ENCODE results near the gene TMEM187. TPM values are rescaled to one million over a fixed set of nuclear protein-coding genes. Genes with fewer than 3 reads are reported as not detected.

TMEM187 gene
- total RNA-seq, 4 donors from 2014 or later: 3.8 to 10.7 (median 8.7) TPM

- no peaks in the 10 kb centered on the region for H3K27me3 ChIP-seq
- WGBS, 2 donors: 11 to 23% methylated on average over 11 to 13 of the region's 25 CpGs
- intact Hi-C loops (cut with DNase I): no loop called here
- peak overlapping the region in 1 of 3 donors; percentile 66 for H3K4me3 ChIP-seq (replicated peaks in 1 of 3)
- peaks cover 26 to 45% of the 10 kb centered on the region in 2 donors for H3K4me1 ChIP-seq
- H3K36me3 ChIP-seq: no peaks in the 10 kb centered on the region
- TF ChIP-seq POLR2A (IDR thresholded peaks at IDR 0.05): no peak
- no peak for TF ChIP-seq CTCF (IDR thresholded peaks at IDR 0.05)
- DNase-seq: no peak
- H3K9me3 ChIP-seq: no peaks in the 10 kb centered on the region
- H3K27ac ChIP-seq: peak overlapping the region in 2 of 3 donors; percentile 98 to 99
Measured at GRCh38 chrX:153969125-153969903, 3.2 kb upstream of the TMEM187 start.

GRCh38 chrX:153969904-153970356 lies 2.6 kb upstream of the TMEM187 start:
- peak overlapping the region in 2 of 3 donors; percentile 98 to 99 for H3K27ac ChIP-seq
- H3K4me1 ChIP-seq: peaks cover 26 to 45% of the 10 kb centered on the region in 2 donors
- DNase-seq: peak; percentile 37
- H3K9me3 ChIP-seq: no peaks in the 10 kb centered on the region
- intact Hi-C loops (cut with DNase I): no loop called here
- TF ChIP-seq CTCF (IDR thresholded peaks at IDR 0.05) (no peak), POLR2A (IDR thresholded peaks at IDR 0.05) (no peak)
- 3 to 13% methylated on average over 3 to 15 of the region's 26 CpGs for WGBS, 2 donors
- no peaks in the 10 kb centered on the region for H3K27me3 ChIP-seq
- no peaks in the 10 kb centered on the region for H3K36me3 ChIP-seq
- H3K4me3 ChIP-seq (replicated peaks in 1 of 3): peak overlapping the region in 1 of 3 donors; percentile 66

GRCh38 chrX:153970357-153971123 lies 2.0 kb upstream of the TMEM187 start:
- H3K4me1 ChIP-seq: peaks cover 26 to 44% of the 10 kb centered on the region in 2 donors
- WGBS, 2 donors: 0 to 1% methylated on average over 23 to 37 of the region's 49 CpGs
- peak overlapping the region; percentile 39 to 92 (median 66) for H3K4me3 ChIP-seq (replicated peaks in 1 of 3)
- no peaks in the 10 kb centered on the region for H3K9me3 ChIP-seq
- TF ChIP-seq CTCF (IDR thresholded peaks at IDR 0.05) (no peak), POLR2A (IDR thresholded peaks at IDR 0.05) (no peak)
- H3K27ac ChIP-seq: peak overlapping the region; percentile 98 to 100 (median 99)
- H3K27me3 ChIP-seq: no peaks in the 10 kb centered on the region
- DNase-seq: peak; percentile 24 to 27
- H3K36me3 ChIP-seq: no peaks in the 10 kb centered on the region
- intact Hi-C loops (cut with DNase I): no loop called here

- Histone ChIP-seq H3K27ac (peak overlapping the region; percentile 98 to 100 (median 99)), H3K27me3 (no peaks in the 10 kb centered on the region), H3K4me1 (peaks cover 26 to 38% of the 10 kb centered on the region in 2 donors), H3K4me3 (replicated peaks in 1 of 3) (peak overlapping the region; percentile 39 to 92 (median 66)), H3K9me3 (no peaks in the 10 kb centered on the region), H3K36me3 (no peaks in the 10 kb centered on the region)
- WGBS, 2 donors: 0% methylated on average over 1 of the region's 34 CpGs
- intact Hi-C loops (cut with DNase I): no loop called here
- TF ChIP-seq POLR2A (IDR thresholded peaks at IDR 0.05) (peak in 1 of 2 donors; percentile 63), CTCF (IDR thresholded peaks at IDR 0.05) (no peak)
- peak; percentile 84 to 88 for DNase-seq
Measured at GRCh38 chrX:153971124-153971449, 1.5 kb upstream of the TMEM187 start.

Measured in thyroid gland (tissue), 4 donors.